CD4-positive, alpha-beta memory T cell (primary cell): Measurements from ENCODE around the gene ZBTB16. TPM values are rescaled to one million over a fixed set of nuclear protein-coding genes. Genes with fewer than 3 reads are reported as not detected.

ENCODE experiments used
- CTCF ChIA-PET: fragments of 350-600 bp; sonication (Branson Sonifier 250); formaldehyde crosslinking; loops from one replicate; lab custom pipeline; 2021; ENCODE audit warnings: inconsistent platforms; ENCODE audit not compliant: partially characterized antibody; lab: Charles Lee
- POLR2A ChIA-PET: fragments of 350-600 bp; sonication (Branson Sonifier 250); formaldehyde crosslinking; loops from one replicate; lab custom pipeline; 2021; ENCODE audit not compliant: partially characterized antibody; lab: Charles Lee
- DNase-seq, 5 donors: peaks; one replicate each; pipeline versions ENCODE4 v3.0.0 to v3.0.0-alpha.2; 2020 to 2022; ENCODE audit warnings: mixed read lengths in 1 of 5
- H3K27ac ChIP-seq: one replicate; pipeline ENCODE4 v1.7.0; 2013; ENCODE audit warnings: low read depth, low read length
- H3K27me3 ChIP-seq: 2 replicates; pipeline ENCODE4 v1.7.0; 2013; ENCODE audit warnings: mild to moderate bottlenecking, low read length, moderate library complexity; ENCODE audit not compliant: insufficient read depth
- H3K36me3 ChIP-seq: 2 replicates; pipeline ENCODE4 v1.7.0; 2013; ENCODE audit warnings: mild to moderate bottlenecking, low read length, moderate library complexity; ENCODE audit not compliant: insufficient read depth
- H3K4me1 ChIP-seq: 2 replicates; pipeline ENCODE4 v1.7.0; 2013; ENCODE audit warnings: mild to moderate bottlenecking, low read length, moderate library complexity; ENCODE audit not compliant: insufficient read depth
- H3K4me3 ChIP-seq, 2 donors: one replicate each; pipeline ENCODE4 v1.7.0; 2013; ENCODE audit warnings: low read length in 2 of 2, mild to moderate bottlenecking in 1 of 2
- H3K9me3 ChIP-seq, 2 donors: one replicate each; pipeline ENCODE4 v1.7.0; 2013; ENCODE audit warnings: low read length in 2 of 2, control low read depth in 1 of 2; ENCODE audit not compliant: control insufficient read depth in 1 of 2
- H3K27ac Mint-ChIP-seq, 7 donors: one replicate each; pipeline ENCODE4 v1.8.0; 2020 to 2021; ENCODE audit warnings: mixed read lengths in 7 of 7, mild to moderate bottlenecking in 6 of 7, inconsistent platforms in 3 of 7, moderate library complexity in 3 of 7
- H3K27me3 Mint-ChIP-seq, 2 donors: one replicate each; pipeline ENCODE4 v1.8.0; 2020 to 2021; ENCODE audit warnings: mixed read lengths in 2 of 2
- H3K36me3 Mint-ChIP-seq, 2 donors: one replicate each; pipeline ENCODE4 v1.8.0; 2020 to 2021; ENCODE audit warnings: mixed read lengths in 2 of 2, inconsistent platforms in 1 of 2, mild to moderate bottlenecking in 1 of 2
- H3K4me1 Mint-ChIP-seq, 4 donors: one replicate each; pipeline ENCODE4 v1.8.0; 2020 to 2021; ENCODE audit warnings: mixed read lengths in 4 of 4, mild to moderate bottlenecking in 1 of 4
- H3K4me3 Mint-ChIP-seq, 8 donors: one replicate each; pipeline ENCODE4 v1.8.0; 2020 to 2021; ENCODE audit warnings: mixed read lengths in 8 of 8, mild to moderate bottlenecking in 7 of 8, moderate library complexity in 6 of 8, inconsistent platforms in 3 of 8
- H3K9me3 Mint-ChIP-seq, 8 donors: one replicate each; pipeline ENCODE4 v1.8.0; 2020 to 2021; ENCODE audit warnings: mixed read lengths in 8 of 8, mild to moderate bottlenecking in 5 of 8, inconsistent platforms in 3 of 8, moderate library complexity in 1 of 8
- intact Hi-C: fragments of 100-400 bp; cut with micrococcal nuclease; formaldehyde crosslinking; loops from one replicate; pipeline ENCODE4 v1.15.1; 2023
- polyA plus RNA-seq, 2 donors: library from polyadenylated mRNA; unstranded; fragments of 300-500 nt; fragmentation: Illumina TruSeq; gene quantifications; one replicate each; pipeline ENCODE4 v1.2.3, GENCODE V29; 2021
- total RNA-seq, 2 experiments: library from RNA; stranded (reverse); gene quantifications; one replicate each; pipeline ENCODE4 v1.2.3, GENCODE V29; 2021

ZBTB16 gene
- total and polyA plus RNA-seq, 4 experiments from 2014 or later: 5.6 to 28.4 (median 8.6) TPM

- no peak overlapping the region for H3K4me3 Mint-ChIP-seq
- Histone ChIP-seq H3K4me3 (no peak overlapping the region), H3K36me3 (no peaks in the 10 kb centered on the region), H3K27ac (no peak overlapping the region), H3K4me1 (no peaks in the 10 kb centered on the region), H3K27me3 (peaks cover 5% of the 10 kb centered on the region), H3K9me3 (no peaks in the 10 kb centered on the region)
- ChIA-PET CTCF (interaction anchor here (1.3 to 2.0 kb wide), 2 partner anchors 12 to 18 kb away, joined by 3 to 7 read pairs; no protein-coding TSS in a partner anchor), POLR2A (no interaction called here)
- intact Hi-C loops: no loop called here
- no peaks in the 10 kb centered on the region for H3K36me3 Mint-ChIP-seq
- H3K4me1 Mint-ChIP-seq: no peaks in the 10 kb centered on the region
- peaks cover 24 to 39% of the 10 kb centered on the region in 2 donors for H3K27me3 Mint-ChIP-seq
- no peak for DNase-seq
- no peak overlapping the region for H3K27ac Mint-ChIP-seq
- H3K9me3 Mint-ChIP-seq: peaks cover 0 to 3% (median 0%) of the 10 kb centered on the region in 8 donors
Measured at GRCh38 chr11:114278342-114279065, 219.0 kb downstream of the ZBTB16 start.

- peaks cover 0 to 3% (median 0%) of the 10 kb centered on the region in 8 donors for H3K9me3 Mint-ChIP-seq
- intact Hi-C loops: no loop called here
- H3K4me3 ChIP-seq: no peak overlapping the region
- no peak for DNase-seq
- H3K27ac ChIP-seq: no peak overlapping the region
- H3K27me3 ChIP-seq: peaks cover 5% of the 10 kb centered on the region
- no peaks in the 10 kb centered on the region for H3K36me3 Mint-ChIP-seq
- H3K9me3 ChIP-seq: no peaks in the 10 kb centered on the region
- H3K4me3 Mint-ChIP-seq: no peak overlapping the region
- H3K27ac Mint-ChIP-seq: no peak overlapping the region
- H3K4me1 ChIP-seq: no peaks in the 10 kb centered on the region
- CTCF ChIA-PET: no interaction called here
- peaks cover 19 to 31% of the 10 kb centered on the region in 2 donors for H3K27me3 Mint-ChIP-seq
- no peaks in the 10 kb centered on the region for H3K36me3 ChIP-seq
- H3K4me1 Mint-ChIP-seq: no peaks in the 10 kb centered on the region
- POLR2A ChIA-PET: no interaction called here
Measured at GRCh38 chr11:114279792-114280546, 220.5 kb downstream of the ZBTB16 start.

- Mint-ChIP-seq H3K27me3 (peaks cover 15 to 27% of the 10 kb centered on the region in 2 donors), H3K27ac (no peak overlapping the region), H3K36me3 (no peaks in the 10 kb centered on the region), H3K4me1 (no peaks in the 10 kb centered on the region), H3K4me3 (no peak overlapping the region), H3K9me3 (peaks cover 0 to 3% (median 0%) of the 10 kb centered on the region in 8 donors)
- Histone ChIP-seq H3K4me3 (no peak overlapping the region), H3K36me3 (no peaks in the 10 kb centered on the region), H3K9me3 (no peaks in the 10 kb centered on the region), H3K27me3 (peaks cover 5% of the 10 kb centered on the region), H3K4me1 (no peaks in the 10 kb centered on the region), H3K27ac (no peak overlapping the region)
- ChIA-PET CTCF (no interaction called here), POLR2A (no interaction called here)
- intact Hi-C loops: no loop called here
- DNase-seq: no peak
Measured at GRCh38 chr11:114280696-114281095, 221.2 kb downstream of the ZBTB16 start.

GRCh38 chr11:114281388-114281956, 222.0 kb downstream of the ZBTB16 start:
- Mint-ChIP-seq H3K9me3 (peaks cover 0 to 3% (median 0%) of the 10 kb centered on the region in 8 donors), H3K36me3 (no peaks in the 10 kb centered on the region), H3K4me3 (no peak overlapping the region), H3K27me3 (peaks cover 13 to 25% of the 10 kb centered on the region in 2 donors), H3K4me1 (no peaks in the 10 kb centered on the region), H3K27ac (peak overlapping the region in 2 of 7 donors; percentile 7 to 16)
- ChIA-PET CTCF (no interaction called here), POLR2A (no interaction called here)
- DNase-seq: no peak
- Histone ChIP-seq H3K36me3 (no peaks in the 10 kb centered on the region), H3K27ac (no peak overlapping the region), H3K27me3 (peaks cover 5% of the 10 kb centered on the region), H3K4me1 (no peaks in the 10 kb centered on the region), H3K9me3 (no peaks in the 10 kb centered on the region), H3K4me3 (no peak overlapping the region)
- intact Hi-C loops: no loop called here

GRCh38 chr11:114282488-114282887, 223.0 kb downstream of the ZBTB16 start:
- H3K4me3 ChIP-seq: no peak overlapping the region
- H3K36me3 ChIP-seq: no peaks in the 10 kb centered on the region
- no peak overlapping the region for H3K4me3 Mint-ChIP-seq
- POLR2A ChIA-PET: no interaction called here
- no peaks in the 10 kb centered on the region for H3K36me3 Mint-ChIP-seq
- no peaks in the 10 kb centered on the region for H3K4me1 Mint-ChIP-seq
- H3K4me1 ChIP-seq: no peaks in the 10 kb centered on the region
- no peak overlapping the region for H3K27ac ChIP-seq
- H3K27me3 Mint-ChIP-seq: peaks cover 13 to 21% of the 10 kb centered on the region in 2 donors
- H3K27me3 ChIP-seq: peaks cover 1% of the 10 kb centered on the region
- intact Hi-C loops: no loop called here
- CTCF ChIA-PET: no interaction called here
- no peak for DNase-seq
- no peak overlapping the region for H3K27ac Mint-ChIP-seq
- no peaks in the 10 kb centered on the region for H3K9me3 ChIP-seq
- H3K9me3 Mint-ChIP-seq: peaks cover 0 to 3% (median 0%) of the 10 kb centered on the region in 8 donors

GRCh38 chr11:114283422-114283821, 223.9 kb downstream of the ZBTB16 start:
- no peaks in the 10 kb centered on the region for H3K36me3 ChIP-seq
- H3K4me3 ChIP-seq: no peak overlapping the region
- peaks cover 15 to 17% of the 10 kb centered on the region in 2 donors for H3K27me3 Mint-ChIP-seq
- DNase-seq: no peak
- H3K4me1 Mint-ChIP-seq: no peaks in the 10 kb centered on the region
- ChIA-PET POLR2A (no interaction called here), CTCF (no interaction called here)
- H3K36me3 Mint-ChIP-seq: no peaks in the 10 kb centered on the region
- no peak overlapping the region for H3K27ac Mint-ChIP-seq
- H3K9me3 Mint-ChIP-seq: peaks cover 0 to 3% (median 0%) of the 10 kb centered on the region in 8 donors
- H3K4me3 Mint-ChIP-seq: no peak overlapping the region
- H3K27me3 ChIP-seq: no peaks in the 10 kb centered on the region
- no peaks in the 10 kb centered on the region for H3K9me3 ChIP-seq
- no peaks in the 10 kb centered on the region for H3K4me1 ChIP-seq
- intact Hi-C loops: no loop called here
- no peak overlapping the region for H3K27ac ChIP-seq

- POLR2A ChIA-PET: no interaction called here
- Mint-ChIP-seq H3K4me1 (no peaks in the 10 kb centered on the region), H3K36me3 (no peaks in the 10 kb centered on the region), H3K9me3 (peaks cover 0 to 3% (median 0%) of the 10 kb centered on the region in 8 donors), H3K27ac (no peak overlapping the region), H3K4me3 (no peak overlapping the region), H3K27me3 (peaks cover 13 to 15% of the 10 kb centered on the region in 2 donors)
- Histone ChIP-seq H3K36me3 (no peaks in the 10 kb centered on the region), H3K4me3 (no peak overlapping the region), H3K9me3 (no peaks in the 10 kb centered on the region), H3K27me3 (no peaks in the 10 kb centered on the region), H3K4me1 (no peaks in the 10 kb centered on the region), H3K27ac (no peak overlapping the region)
- CTCF ChIA-PET: no interaction called here
- no peak for DNase-seq
- intact Hi-C loops: no loop called here
Measured at GRCh38 chr11:114284021-114284420, 224.5 kb downstream of the ZBTB16 start.
